HG02588 (cell line): Measurements from ENCODE around the gene AURKAIP1.
"Not testable (repeated sequence)": the region's sequence is repeated elsewhere in the genome, so short reads cannot be mapped to it uniquely, and the experiment has no call there.

Experiments
- ATAC-seq: cut with Tn5 transposase; IDR thresholded peaks from one replicate; pipeline ENCODE4 v1.9.1; 2021; ENCODE audit warnings: mild to moderate bottlenecking, moderate library complexity; ENCODE audit not compliant: unreplicated experiment

The AURKAIP1 gene

GRCh38 chr1:1406821-1407635 is 32.0 kb upstream of the AURKAIP1 start, which contains the start of gene MRPL20:
Gene MRPL20 (minus strand): TSS chr1:1407293. CDS start chr1:1407217, 76 bp downstream.
- peak; percentile 86 for ATAC-seq

GRCh38 chr1:1406101-1406820 is 31.3 kb upstream of the AURKAIP1 start:
- ATAC-seq: no peak

DNA sequence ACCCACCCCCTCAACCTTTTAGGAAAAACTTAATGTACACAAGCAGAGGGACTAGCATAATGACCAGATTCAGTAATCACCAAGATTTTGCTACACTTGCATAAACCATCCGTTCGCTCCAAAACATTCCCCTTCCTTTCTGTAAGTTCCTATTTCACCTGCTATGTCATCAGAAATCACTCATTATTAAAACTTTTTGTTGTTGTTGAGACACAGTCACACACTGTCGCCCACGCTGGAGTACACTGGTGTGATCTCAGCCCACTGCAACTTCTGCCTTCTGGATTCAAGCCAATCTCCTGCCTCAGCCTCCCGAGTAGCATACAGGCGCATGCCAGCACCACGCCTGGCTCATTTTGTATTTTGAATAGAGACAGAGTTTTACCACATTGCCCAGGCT is 28.6 kb upstream of the AURKAIP1 start:
- ATAC-seq: no peak

- ATAC-seq: not testable (repeated sequence)
These were observed 27.9 kb upstream of the AURKAIP1 start for GRCh38 chr1:1402901-1403392.

GRCh38 chr1:1402072-1402900 is 27.3 kb upstream of the AURKAIP1 start:
- ATAC-seq: no peak

DNA sequence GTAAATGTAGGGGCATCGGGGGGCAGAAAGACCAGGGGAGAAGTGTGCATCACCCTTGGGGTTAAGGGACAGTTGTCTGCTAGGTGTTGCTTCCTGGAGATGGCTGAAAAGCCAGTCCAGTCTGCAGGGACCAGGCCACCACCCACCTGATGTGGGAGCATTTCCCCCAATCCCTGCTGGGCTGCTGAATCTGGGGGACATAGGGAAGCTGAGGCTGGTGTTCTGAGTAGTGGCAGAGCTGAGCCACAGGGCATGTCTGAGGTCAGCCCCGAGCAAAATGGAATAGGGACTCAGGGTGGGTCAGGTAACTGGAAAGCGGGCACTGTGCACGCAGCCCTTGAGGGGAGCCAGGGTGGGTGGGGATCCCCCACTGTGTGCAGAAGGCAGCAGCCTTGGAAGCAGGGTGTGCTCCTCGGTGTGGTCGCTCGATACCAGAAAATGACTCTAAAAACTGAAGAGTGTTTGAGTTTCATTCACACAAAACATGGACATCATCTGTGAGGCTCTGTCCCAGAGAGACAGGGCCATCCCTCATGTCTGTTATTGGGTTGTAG is 26.5 kb upstream of the AURKAIP1 start:
- no peak for ATAC-seq

DNA sequence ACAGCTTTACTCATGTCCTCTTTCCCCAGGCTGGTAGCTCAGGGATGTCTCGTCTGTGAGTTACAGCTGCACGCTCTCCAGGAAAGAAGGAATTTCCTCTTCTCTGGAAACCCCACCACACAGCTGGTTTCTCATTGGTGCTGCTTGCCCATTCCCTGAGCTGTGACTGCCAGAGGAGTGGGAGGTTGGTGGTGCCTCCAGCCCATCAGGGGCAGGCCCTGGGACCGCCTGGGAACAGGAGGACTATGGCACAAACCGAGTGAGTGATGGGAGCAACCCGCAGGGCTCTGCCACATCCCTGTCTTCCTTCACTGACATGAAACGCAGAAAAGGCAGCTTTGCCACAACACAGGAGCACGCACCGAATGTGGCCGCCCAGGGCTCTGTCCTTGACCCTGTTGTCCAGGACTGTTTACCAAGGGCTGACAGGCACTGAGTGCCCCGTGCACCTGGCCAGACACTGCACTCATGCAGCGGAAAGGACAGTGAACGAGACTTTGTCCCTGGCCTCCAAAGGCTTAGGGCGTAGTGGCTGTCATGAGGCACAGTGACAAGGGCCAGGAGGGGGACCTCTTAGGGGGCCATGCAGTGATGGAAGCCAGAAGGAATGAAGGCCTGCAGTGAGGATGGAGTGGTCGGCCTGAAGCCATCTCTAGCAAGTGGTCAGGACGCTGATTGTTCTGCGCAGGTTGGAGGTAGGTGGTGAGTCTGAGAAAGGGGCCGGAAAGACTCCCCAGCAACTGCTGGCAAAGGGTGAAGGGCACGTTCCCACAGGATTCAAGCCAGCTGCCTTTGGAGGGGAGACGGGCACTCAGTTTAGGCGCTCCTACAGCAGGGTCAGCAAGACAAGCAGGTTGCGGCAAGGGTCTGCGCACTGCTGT is 25.8 kb upstream of the AURKAIP1 start:
- no peak for ATAC-seq

GRCh38 chr1:1399872-1400575 is 25.0 kb upstream of the AURKAIP1 start:
- ATAC-seq: no peak

- peak; percentile 89 for ATAC-seq
These were observed 24.3 kb upstream of the AURKAIP1 start, which contains the start of gene CCNL2 for GRCh38 chr1:1399187-1399871. Gene CCNL2 (minus strand): TSS chr1:1399335. CDS start chr1:1399306, 29 bp downstream.

GRCh38 chr1:1398677-1399186 is 23.7 kb upstream of the AURKAIP1 start:
- peak; percentile 11 for ATAC-seq

GRCh38 chr1:1397839-1398523 is 23.0 kb upstream of the AURKAIP1 start:
- no peak for ATAC-seq

DNA sequence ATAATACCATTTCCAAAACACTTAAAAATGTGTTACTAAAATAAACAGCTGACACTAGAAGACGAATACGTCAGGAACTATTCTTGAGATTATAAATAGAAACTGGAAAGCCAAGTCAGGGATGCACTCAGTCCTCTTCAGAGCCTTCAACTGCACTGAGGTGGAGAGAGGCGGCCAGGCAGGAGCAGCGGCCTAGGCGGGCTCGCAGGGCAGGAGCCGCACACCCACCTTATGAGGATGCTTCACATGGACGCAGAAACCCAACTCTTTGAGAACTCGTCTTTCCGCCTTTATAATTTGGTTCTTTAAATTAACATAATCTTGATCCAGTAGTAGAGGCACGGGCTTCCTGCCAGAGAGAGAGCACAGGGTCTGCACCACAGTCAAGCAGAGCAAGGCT is 20.2 kb upstream of the AURKAIP1 start:
- no peak for ATAC-seq

GRCh38 chr1:1394116-1394515 is 19.1 kb upstream of the AURKAIP1 start:
- no peak for ATAC-seq

GRCh38 chr1:1393428-1393827 is 18.4 kb upstream of the AURKAIP1 start:
- no peak for ATAC-seq

DNA sequence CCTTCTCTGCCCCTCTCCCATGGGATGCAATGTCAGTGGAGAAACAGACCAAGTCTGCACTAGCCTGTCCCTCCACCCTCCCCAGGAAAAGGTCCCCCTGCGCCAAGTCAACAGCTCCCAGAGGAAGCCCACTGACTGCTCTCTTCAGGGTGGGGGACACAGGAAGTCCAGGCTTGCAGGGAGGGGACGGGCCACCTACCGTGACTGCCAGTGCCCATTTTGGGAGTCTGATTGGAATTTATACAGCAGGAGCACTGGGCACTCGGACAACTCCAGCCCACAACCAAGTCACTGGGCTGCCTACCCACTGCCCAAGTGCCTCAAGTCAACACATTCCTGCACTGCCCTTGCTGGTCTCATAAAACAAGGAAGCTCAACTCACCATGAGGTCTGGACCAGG is 18.0 kb upstream of the AURKAIP1 start:
- ATAC-seq: no peak

- no peak for ATAC-seq
These were observed 16.2 kb upstream of the AURKAIP1 start for GRCh38 chr1:1391225-1391624.

DNA sequence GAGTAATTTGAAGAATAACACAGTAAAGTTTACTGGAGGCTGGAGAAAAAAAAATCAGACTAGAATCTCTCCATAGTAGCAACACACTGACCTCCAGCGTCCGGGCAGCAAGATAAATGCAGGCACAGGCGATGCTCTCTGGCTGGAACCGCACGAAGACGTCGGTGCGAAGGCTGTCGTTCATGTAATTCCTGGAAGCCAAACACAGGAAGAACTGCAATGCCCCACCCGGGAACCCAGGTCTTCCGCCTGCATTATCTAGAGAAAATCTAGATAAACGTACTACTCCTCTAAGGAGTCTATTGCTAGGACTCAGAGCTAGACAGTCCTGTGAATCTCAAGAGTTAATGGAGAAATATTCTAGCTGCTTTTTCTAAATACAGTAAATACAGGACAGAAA is 15.7 kb upstream of the AURKAIP1 start:
- no peak for ATAC-seq

GRCh38 chr1:1388078-1388472 is 13.1 kb upstream of the AURKAIP1 start:
- no peak for ATAC-seq
